Coronary artery (tissue), 2 donors: Measurements from ENCODE around the gene ANKS3.
A peak's percentile ranks its signal among the peaks of the same experiment; 100 is the strongest.

Experiments used
- DNase-seq: peaks from one replicate; pipeline ENCODE4 v3.0.0-alpha.2; 2017; ENCODE audit warnings: low spot score
- H3K27ac ChIP-seq, 2 donors: fragments of 200-600 bp; sonication (generic); one replicate each; pipeline ENCODE4 v1.5.1; 2016 to 2019
- H3K4me3 ChIP-seq: fragments of 200-600 bp; sonication (generic); 2 replicates; pipeline ENCODE4 v1.5.1; 2016; ENCODE audit warnings: mild to moderate bottlenecking, moderate library complexity
- CTCF ChIP-seq: fragments of 200-600 bp; sonication (generic); IDR thresholded peaks from one replicate; pipeline ENCODE4 v1.5.1; 2019; ENCODE audit warnings: antibody characterized with exemption

The ANKS3 gene

DNA sequence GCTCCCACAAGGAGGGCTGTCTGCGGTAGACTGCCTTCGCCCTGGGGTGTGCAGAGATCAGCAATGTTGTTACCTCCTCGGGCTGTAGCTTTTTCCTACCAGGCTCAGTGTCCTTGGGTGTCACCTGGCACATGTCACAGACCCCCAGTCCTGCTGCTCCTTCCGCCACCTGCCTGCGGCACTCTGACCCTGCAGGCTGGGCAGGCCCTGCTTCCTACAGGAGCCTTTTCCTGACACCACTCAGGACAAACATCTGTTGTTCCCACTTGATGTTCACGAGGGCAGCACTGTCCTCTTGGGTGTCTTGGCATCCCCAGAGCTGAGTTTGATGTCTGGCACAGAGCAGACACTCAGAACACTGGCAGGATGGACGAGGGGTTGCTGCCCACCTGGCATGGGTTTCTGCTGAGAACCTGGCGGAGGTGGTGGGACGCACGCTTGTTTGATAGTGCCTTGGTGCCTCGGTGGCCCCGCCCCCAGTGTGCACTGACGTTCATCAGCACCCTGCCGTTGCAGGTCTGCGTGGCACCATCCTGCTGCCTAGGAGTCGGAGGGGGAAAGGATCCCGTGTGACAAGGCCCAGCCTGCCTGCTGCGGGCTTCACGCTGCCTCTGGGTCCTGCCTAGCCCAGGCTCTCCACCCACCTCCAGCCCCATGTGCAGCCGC is 67.4 kb downstream of the ANKS3 start:
- H3K4me3 ChIP-seq = no peak overlapping the region
- no peak for TF ChIP-seq CTCF
- no peak overlapping the region for H3K27ac ChIP-seq
- DNase-seq = no peak

DNA sequence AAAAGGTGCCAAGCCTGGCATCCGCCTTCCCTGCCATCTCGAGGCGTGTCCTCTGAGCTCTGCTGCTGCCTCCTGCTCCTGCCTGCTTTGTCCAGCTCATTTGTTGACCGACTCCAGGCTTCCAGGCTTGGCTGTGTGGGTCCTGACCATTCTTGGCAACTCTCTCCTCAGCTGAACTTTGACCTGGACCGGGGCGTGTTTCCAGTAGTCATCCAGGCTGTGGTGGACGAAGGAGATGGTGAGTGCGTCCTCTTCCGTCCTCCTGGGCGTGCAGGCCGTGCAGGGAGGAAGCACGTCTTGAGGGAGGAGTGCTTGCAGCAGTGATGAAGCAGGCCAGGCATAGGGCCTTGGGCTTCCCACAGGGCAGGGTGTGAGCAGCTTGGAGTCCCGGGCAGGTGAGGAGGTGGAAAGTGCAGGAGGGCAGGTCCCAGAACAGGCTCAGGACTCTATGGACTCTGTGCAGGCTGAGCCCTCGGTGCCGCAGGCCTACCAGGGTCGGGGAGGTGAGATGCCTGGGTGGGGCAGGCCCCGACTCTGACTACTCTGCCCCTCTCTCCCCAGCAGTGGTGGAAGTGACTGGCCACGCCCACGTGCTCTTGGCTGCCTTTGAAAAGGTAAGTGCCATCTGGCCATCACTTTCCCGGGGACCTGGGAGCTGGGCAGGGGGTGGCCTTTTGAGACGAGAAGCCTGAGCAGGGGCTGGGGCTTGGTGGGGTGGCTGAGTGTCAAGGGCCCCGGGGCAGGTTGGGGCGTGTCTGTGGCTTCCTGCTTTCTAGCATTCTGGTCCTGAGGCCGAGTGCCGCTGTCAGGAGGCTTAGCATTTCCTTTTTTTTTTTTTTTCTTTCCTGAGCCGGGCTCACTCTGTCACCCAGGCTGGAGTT is 69.3 kb downstream of the ANKS3 start:
- DNase-seq = no peak
- Histone ChIP-seq H3K4me3 (no peak overlapping the region), H3K27ac (peak overlapping the region in 1 of 2 donors; percentile 52)
- TF ChIP-seq CTCF = no peak

DNA sequence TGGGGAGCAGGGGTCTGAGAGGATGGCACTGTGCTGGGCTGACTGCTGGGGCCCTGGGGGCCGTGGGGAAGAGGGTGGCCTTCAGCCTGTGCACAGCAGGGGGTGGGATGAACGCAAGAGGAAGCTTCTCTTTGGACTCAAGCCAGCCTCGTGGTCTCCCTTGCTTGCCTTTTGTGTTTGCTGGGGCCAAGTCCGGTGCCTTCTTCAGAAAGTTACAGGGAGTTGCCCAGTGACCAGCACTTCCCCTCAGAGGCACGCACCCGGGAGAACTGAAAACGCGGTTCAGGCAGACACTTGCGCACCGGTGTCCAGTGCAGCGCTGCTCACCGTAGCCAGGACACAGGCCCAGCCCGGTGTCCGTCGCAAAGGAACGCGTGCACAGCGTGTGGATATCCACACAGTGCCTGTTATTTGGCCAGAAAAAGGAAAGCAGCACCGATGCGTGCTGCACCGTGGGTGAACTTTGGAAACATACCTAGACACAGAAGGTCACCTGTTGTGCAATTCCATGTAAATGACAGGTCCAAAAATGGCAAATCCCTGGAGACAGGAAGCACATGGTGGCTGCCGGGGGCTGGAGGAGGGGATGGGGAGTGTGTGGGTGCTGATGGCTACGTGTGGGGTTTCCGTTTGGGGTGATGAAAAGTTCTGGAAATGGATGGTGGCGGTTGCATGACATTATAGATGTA is 70.2 kb downstream of the ANKS3 start:
- TF ChIP-seq CTCF = no peak
- Histone ChIP-seq H3K27ac (peak overlapping the region in 1 of 2 donors; percentile 39), H3K4me3 (no peak overlapping the region)
- DNase-seq = no peak

DNA sequence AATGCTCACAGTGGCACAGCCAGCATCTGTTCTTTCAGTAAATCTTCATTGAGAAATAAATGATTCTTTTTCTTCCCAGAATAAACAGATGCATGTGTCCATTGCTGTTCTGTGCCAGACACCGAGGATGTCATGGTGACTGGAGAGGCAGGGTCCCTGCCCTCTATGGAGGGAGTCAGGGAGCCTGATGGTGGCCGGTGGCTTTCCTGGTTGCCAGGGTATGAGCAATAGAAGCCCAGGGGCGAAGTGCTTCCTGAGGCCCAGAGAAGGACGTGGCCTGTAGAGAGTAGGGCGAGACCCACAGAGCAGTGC is 70.7 kb downstream of the ANKS3 start:
- no peak for TF ChIP-seq CTCF
- Histone ChIP-seq H3K27ac (peak overlapping the region in 1 of 2 donors; percentile 39), H3K4me3 (no peak overlapping the region)
- no peak for DNase-seq

DNA sequence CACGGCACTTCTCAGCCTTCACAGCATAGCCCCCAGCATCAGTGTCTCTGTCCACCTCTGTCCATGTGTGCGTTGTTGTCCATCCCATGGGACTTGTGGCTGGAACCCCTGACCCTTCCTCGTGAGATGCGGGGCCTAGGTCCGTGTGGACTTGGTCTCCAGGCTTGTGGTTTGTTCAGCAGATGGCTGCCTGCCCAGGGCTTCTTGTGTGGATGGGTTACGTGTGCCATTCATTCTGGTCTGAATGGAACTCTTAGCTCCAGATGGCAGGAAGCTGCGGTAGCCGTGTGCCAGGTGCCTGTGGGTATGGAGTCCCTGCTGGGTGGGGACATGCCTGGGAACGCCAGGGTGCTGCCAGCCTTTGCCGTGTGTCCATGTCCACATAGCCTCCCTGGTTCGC is 72.4 kb downstream of the ANKS3 start:
- no peak overlapping the region for H3K27ac ChIP-seq
- no peak overlapping the region for H3K4me3 ChIP-seq
- no peak for DNase-seq
- no peak for TF ChIP-seq CTCF

GRCh38 chr16:4660454-4661007 is 73.5 kb downstream of the ANKS3 start:
- Histone ChIP-seq H3K4me3 (no peak overlapping the region), H3K27ac (peak overlapping the region in 1 of 2 donors; percentile 5)
- TF ChIP-seq CTCF = no peak
- peak; percentile 69 for DNase-seq
